Coronary artery (tissue), 2 donors: Measurements from ENCODE around the gene ANKS1A.

Experiments used
- DNase-seq: peaks from one replicate; pipeline ENCODE4 v3.0.0-alpha.2; 2017; ENCODE audit warnings: low spot score
- H3K27ac ChIP-seq, 2 donors: fragments of 200-600 bp; sonication (generic); one replicate each; pipeline ENCODE4 v1.5.1; 2016 to 2019
- H3K4me3 ChIP-seq: fragments of 200-600 bp; sonication (generic); 2 replicates; pipeline ENCODE4 v1.5.1; 2016; ENCODE audit warnings: mild to moderate bottlenecking, moderate library complexity
- CTCF ChIP-seq: fragments of 200-600 bp; sonication (generic); IDR thresholded peaks from one replicate; pipeline ENCODE4 v1.5.1; 2019; ENCODE audit warnings: antibody characterized with exemption

Gene ANKS1A

GRCh38 chr6:35088281-35089215, 199.5 kb downstream of the ANKS1A start:
- no peak for TF ChIP-seq CTCF
- peak overlapping the region in 1 of 2 donors; percentile 31 for H3K27ac ChIP-seq

GRCh38 chr6:35089216-35089934, 200.3 kb downstream of the ANKS1A start:
- DNase-seq = peak; percentile 69
- H3K27ac ChIP-seq = peak overlapping the region in 1 of 2 donors; percentile 31
- no peak for TF ChIP-seq CTCF
- no peak overlapping the region for H3K4me3 ChIP-seq

More at GRCh38 chr6:35088281-35089215, 199.5 kb downstream of the ANKS1A start:
- peak; percentile 71 for DNase-seq
- no peak overlapping the region for H3K4me3 ChIP-seq

DNA sequence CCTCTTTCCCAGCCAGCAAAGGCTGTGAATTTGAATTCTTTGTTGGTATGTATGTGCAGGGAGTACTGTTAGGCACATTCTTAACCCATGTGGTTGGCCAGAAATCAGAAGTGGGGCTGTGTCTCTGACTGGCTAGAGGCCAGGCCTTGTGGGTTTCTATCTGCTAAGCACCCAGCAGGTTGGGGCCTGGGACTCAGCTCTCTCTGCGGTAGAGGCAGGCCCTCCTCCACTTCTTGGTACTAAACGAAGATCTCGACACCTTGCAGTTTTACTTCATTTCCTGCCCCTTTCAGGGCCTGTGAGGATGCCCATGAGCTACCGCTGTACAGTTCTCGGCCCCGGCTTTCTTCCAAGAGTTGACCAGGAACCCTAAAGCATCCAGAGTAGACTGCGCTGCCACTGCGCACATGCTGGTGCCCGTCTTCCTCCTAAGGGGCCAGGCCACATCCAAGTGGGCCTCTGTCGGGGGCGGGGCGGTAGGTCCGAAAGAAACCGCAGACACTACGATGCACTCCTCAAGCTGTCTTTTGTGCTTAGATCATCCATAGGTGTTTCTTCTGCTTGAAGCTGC, 201.0 kb downstream of the ANKS1A start:
- DNase-seq = no peak
- no peak for TF ChIP-seq CTCF
- peak overlapping the region in 1 of 2 donors; percentile 31 for H3K27ac ChIP-seq
- no peak overlapping the region for H3K4me3 ChIP-seq

GRCh38 chr6:35090734-35091133, 201.7 kb downstream of the ANKS1A start:
- TF ChIP-seq CTCF = no peak

GRCh38 chr6:35091346-35092083, 202.5 kb downstream of the ANKS1A start:
- TF ChIP-seq CTCF = no peak
- H3K4me3 ChIP-seq = no peak overlapping the region
- DNase-seq = peak; percentile 63
- H3K27ac ChIP-seq = peak overlapping the region; percentile 39 to 76

More at GRCh38 chr6:35090734-35091133, 201.7 kb downstream of the ANKS1A start:
- DNase-seq = no peak
- Histone ChIP-seq H3K4me3 (no peak overlapping the region), H3K27ac (no peak overlapping the region)

DNA sequence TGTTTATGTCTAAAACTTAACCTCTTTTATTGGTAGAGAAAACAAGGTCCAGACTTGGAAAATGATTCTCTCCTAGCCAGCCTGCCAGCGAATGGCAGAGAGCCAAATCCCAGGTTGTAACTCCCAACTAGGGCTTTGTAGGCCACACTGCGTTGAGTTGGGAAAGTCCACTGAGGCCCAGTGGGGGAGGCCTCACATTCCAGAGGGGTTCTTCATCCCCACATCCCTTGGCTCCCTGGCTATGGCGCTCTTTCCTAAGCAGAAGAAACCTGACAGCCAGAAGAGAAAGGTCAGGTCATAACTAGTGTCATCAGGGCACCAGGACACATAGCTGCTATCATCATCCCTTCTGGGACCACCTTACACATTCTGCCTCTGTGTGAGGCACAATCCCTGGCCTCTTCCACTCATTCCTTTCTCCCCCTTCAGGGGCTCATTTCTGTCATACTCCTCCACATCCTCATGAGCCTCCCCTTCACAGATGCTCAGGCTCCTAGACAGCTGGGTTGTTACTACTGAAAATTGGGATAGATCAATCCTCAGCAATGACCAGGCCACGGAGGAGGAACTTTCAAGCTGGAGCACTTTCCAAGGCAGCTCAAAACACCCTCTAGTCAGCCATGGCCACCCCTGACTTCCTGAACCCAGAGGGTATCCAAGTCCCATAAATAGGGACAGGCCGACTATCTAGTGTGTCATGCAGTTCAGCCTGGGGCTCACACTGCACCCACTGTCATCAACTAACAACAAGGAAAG, 203.5 kb downstream of the ANKS1A start:
- peak; percentile 79 for DNase-seq
- no peak for TF ChIP-seq CTCF
- Histone ChIP-seq H3K4me3 (no peak overlapping the region), H3K27ac (peak overlapping the region; percentile 39 to 76)
